Endometrial microvascular endothelial cells (primary cell): ENCODE measurements around the gene MAPKAP1. TPM values are rescaled to one million over a fixed set of nuclear protein-coding genes. Genes with fewer than 3 reads are reported as not detected.

Experiments
- in situ Hi-C: cut with HindIII; loops from 2 replicates; pipeline ENCODE4 v1.10.0; 2017; ENCODE audit warnings: low sequenced_read_pairs, low pct_unique_long_range_greater_than_20kb; ENCODE audit errors: inconsistent ontology term
- total RNA-seq: library from RNA; depleted of rRNA; stranded (reverse); fragments of >200 nt; gene quantifications from one replicate; pipeline ENCODE4 v1.2.3, GENCODE V29; 2015; ENCODE audit errors: inconsistent ontology term

The MAPKAP1 gene
- total RNA-seq, 1 donor from 2014 or later: 142 TPM

- in situ Hi-C loops: no loop called here
Measured at GRCh38 chr9:125554726-125555125, 152.3 kb downstream of the MAPKAP1 start.

GRCh38 chr9:125551781-125552180 is 155.2 kb downstream of the MAPKAP1 start:
- in situ Hi-C loops: no loop called here

GRCh38 chr9:125549891-125550885 is 156.8 kb downstream of the MAPKAP1 start:
- in situ Hi-C loops: no loop called here

- in situ Hi-C loops: no loop called here
Measured at GRCh38 chr9:125549465-125549871, 157.5 kb downstream of the MAPKAP1 start.

- in situ Hi-C loops: no loop called here
Measured at GRCh38 chr9:125549039-125549438, 158.0 kb downstream of the MAPKAP1 start.

GRCh38 chr9:125548141-125548540 is 158.9 kb downstream of the MAPKAP1 start:
- in situ Hi-C loops: no loop called here

GRCh38 chr9:125547368-125547767 is 159.6 kb downstream of the MAPKAP1 start:
- in situ Hi-C loops: no loop called here

- in situ Hi-C loops: no loop called here
Measured at GRCh38 chr9:125545845-125546244, 161.2 kb downstream of the MAPKAP1 start.

GRCh38 chr9:125544988-125545651 is 161.9 kb downstream of the MAPKAP1 start:
- in situ Hi-C loops: no loop called here

- in situ Hi-C loops: no loop called here
Measured at GRCh38 chr9:125544484-125544883, 162.5 kb downstream of the MAPKAP1 start.

- in situ Hi-C loops: no loop called here
Measured at GRCh38 chr9:125541840-125542243, 165.2 kb downstream of the MAPKAP1 start.

GRCh38 chr9:125540497-125540896 is 166.5 kb downstream of the MAPKAP1 start:
- in situ Hi-C loops: no loop called here

GRCh38 chr9:125538092-125538473 is 168.9 kb downstream of the MAPKAP1 start:
- in situ Hi-C loops: no loop called here

- in situ Hi-C loops: no loop called here
Measured at GRCh38 chr9:125537442-125538091, 169.4 kb downstream of the MAPKAP1 start.

- in situ Hi-C loops: no loop called here
Measured at GRCh38 chr9:125536776-125537175, 170.2 kb downstream of the MAPKAP1 start.

- in situ Hi-C loops: no loop called here
Measured at GRCh38 chr9:125536167-125536772, 170.7 kb downstream of the MAPKAP1 start.

- in situ Hi-C loops: no loop called here
Measured at GRCh38 chr9:125534971-125535701, 171.9 kb downstream of the MAPKAP1 start.

- in situ Hi-C loops: no loop called here
Measured at GRCh38 chr9:125532812-125533594, 174.0 kb downstream of the MAPKAP1 start.
